Stimulated activated naive CD8-positive, alpha-beta T cell treated with anti-CD3 and anti-CD28 coated beads, Interleukin-15, Interleukin-2, amounts not matched to agents 100 U/mL and 50 U/mL, for 24 hours (primary cell): ENCODE measurements around the gene MAFB.

ENCODE experiments used
- ATAC-seq: fragments of 150-1000 bp; cut with Tn5 transposase; one replicate; pipeline ENCODE4 v1.10.0; 2021
- DNase-seq: peaks from one replicate; pipeline ENCODE4 v3.0.0; 2021

MAFB gene

DNA sequence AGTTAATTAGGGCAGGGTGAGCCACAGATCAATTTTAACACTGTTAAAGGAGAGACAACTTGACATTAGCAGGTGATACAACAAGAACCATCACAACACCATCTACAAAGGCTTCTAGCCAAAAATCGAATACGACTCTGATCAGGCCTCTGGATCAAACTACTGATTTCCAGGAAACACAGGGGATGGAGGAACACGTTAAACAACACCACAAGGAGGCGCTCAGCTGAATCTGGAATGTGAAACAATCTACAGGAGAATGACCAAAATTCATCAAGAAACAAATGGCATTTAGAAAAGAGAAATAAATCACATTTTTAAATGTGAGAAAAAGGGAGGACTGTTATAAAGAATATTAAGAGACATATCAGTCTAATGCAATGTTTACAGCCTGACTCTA, 13.5 kb upstream of the MAFB start:
- DNase-seq (no peak), ATAC-seq (no peak)

DNA sequence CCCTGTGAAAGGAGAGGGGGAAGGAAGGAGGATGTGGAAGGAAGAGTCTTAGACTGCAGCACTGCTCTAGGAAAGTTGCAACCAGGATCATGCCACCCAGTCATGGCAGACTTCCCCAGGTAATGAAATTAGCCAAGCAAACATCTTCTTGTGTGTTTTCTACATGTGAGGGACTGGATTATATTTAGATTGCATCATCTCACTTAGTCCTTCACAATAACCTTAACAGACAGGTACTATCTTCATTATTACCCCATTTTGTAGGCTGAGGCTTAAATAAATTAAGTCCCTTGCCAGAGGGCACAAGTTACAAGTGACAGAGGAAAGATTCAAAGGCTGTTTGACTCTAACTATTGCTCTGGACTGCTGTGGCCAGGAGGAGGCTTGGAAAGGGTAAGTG, 9.7 kb upstream of the MAFB start:
- ATAC-seq, result no peak
- no peak for DNase-seq

DNA sequence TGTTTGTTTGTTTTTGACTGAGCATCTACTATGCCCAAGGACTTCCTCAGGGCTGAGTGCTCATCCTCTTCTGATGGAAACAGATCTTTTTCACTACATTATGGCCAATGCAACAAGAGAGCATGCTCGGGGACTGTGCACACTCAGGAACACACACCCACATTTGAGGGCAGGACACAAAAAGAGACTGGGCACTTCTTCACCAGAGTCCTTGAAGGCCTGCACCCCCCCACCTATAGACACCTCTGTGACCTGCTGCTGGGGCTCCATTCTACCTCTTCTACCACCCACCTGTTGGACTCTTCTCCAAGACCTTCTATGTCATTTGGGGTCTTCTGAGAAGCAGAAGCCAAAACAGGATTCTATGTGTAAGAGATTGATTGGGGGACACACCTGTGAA, 9.2 kb upstream of the MAFB start:
- DNase-seq (no peak), ATAC-seq (no peak)

DNA sequence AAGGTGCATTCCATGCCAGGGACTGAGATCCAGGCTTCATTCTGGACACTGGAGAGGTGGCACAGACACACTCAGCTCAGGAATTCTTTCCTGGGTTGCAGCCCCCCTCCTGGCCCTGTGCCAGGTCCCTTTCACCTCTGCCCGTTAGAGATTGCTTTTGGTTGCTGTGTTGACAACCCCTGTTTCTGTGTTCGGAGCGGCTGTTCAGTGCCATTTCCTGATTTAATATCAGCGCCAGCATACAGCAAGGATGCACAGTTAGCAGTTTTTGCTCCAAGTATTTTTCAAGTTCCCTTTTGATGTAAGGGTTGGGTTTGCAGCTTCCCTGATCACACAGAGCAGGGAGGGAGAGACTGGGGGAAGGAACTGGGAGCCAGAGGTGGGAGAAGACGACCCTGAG, 8.5 kb upstream of the MAFB start:
- ATAC-seq, result no peak
- no peak for DNase-seq

DNA sequence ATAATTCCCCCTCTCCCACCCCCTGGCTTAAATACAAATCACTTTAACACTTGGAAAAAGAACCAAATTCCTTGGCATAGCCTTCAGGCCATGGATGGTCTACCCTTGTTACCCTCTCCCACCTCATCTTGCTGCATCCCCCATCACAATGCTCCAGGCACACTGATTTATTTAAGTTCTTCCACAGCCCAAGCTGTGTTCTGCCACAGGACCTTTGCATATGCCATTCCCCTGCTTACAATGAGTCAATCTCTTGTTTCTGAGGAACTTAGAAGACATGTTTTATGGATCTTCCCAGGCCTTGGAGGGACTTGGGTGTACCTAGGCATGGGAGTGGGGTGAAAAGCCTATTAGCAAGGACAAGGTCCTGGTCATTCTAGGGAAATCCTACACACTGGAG, 6.2 kb upstream of the MAFB start:
- ATAC-seq, result no peak

DNA sequence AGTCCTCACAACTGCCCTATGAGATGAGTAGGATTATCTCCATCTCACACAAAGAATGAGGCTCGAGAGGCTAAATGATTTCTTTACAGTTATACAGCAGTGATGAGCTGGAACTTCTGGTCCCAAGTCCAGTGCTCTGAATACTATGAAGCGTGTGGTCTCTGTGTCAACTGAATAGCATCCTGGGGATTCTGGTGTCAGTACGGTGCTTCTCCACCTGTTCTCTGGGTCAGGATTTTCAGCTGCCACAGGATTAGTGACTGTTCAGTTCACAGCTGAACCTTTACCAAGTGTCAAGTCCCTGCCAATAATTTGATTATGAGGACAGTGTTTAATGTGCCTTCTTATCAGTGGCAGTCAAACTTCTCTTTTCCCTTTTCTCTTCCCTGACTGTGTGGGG, 5.2 kb upstream of the MAFB start:
- DNase-seq (no peak), ATAC-seq (no peak)

More for the DNA sequence above, 6.2 kb upstream of the MAFB start:
- DNase-seq, result no peak

DNA sequence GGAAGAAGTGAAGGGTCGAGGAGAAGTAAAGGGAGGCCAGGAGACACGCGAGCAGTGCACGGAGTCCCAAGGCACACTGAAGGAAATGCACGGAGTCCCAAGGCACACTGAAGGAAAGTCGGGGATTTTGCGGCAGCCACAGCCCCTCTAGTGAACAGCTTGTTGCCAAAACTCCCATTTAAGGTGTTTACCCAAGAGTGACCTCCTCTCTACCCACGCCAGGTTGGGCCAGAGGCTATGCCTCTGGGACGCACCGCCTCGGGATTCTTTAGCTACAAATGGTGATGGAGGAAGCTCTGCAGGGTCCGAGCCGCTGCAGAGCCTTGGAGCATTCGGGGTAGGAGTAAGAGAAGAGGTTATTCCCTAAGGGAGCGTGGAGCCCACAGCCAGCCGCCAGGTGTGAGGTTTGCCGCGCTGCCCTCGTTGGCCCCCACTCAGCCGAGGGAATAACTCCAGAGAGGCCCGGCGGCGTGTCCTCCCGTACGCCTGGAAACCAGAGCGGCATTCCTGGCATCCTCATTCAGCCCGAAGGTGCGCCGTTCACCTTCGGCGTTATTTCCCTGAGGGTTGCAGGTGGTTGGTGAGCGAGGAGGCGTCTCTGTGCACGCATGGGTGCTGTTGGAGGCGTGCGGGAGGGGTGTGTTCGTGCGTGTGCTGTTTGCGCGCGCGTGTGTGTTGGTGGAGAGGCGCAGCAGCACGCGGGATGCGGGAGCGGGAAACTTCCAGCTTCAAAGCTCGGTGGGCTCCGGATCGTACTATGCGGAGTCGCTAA, 3.4 kb upstream of the MAFB start:
- ATAC-seq, result no peak
- no peak for DNase-seq

DNA sequence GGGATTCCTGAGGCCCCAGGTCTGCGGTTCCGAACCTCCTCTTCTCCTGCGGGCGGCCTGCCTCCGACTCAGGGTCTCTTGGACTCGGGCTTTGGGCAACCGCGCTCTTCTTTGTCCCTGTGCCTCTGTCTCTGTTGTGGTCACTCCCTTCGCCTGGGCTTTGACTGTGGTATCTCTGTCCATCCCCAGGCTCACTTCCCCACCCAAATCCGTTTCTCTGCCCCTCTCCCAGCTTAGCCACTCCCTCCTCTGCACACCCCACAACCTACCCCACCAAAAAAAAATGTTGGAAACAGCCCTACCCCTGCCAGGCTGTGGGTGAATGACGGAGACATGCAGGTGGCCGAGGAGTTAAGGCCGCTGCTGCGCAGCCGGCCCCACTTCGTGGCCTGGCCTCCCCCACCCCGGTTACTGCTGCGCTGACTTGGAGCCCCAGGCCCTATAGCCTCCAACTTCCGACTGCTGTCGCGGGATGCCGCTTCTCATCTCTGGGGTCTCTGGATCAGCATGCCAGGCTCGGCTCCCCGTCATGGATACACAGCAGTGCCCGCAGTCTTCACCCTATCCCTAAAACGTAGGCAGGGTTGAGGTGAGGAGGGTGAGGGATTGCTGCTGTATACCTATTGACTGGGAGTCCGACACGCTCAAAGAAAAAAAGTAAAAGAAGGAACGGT, 2.7 kb upstream of the MAFB start:
- DNase-seq, result no peak
- no peak for ATAC-seq

DNA sequence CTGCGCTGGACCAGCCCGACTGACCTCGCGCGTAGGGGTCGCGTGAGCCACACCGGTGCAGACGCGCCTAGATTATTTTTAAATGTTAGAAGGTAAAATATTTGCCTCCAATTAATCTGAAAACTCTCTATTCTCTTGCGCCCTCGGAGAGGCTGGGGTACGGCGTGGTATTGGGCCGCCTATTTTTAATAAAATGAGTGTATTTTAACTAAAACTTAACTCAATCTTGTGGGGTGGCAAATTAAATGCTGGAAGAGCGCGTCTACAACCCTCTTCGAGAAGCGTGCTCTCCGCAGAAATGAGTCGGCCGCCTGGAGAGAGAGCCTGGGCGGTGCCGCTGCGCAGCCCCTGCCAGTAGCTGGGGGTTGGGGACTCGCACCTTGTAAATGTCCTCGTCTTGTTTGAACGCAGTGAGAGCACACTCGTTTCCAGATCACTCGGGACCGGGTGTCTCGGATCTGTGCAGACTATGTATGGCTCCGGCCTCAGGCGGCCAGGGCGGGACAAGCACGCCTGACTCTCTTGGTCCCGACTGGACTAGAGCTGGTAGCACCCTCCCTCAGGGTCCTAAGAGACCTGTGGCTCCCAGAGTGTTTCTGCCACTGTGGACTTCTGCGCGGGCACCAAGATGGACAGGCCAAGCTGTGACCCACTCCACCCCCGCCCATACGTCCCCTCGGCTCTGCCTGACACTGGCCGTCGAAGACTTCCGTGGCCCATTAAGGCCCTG, 2.0 kb upstream of the MAFB start:
- no peak for ATAC-seq
- no peak for DNase-seq

DNA sequence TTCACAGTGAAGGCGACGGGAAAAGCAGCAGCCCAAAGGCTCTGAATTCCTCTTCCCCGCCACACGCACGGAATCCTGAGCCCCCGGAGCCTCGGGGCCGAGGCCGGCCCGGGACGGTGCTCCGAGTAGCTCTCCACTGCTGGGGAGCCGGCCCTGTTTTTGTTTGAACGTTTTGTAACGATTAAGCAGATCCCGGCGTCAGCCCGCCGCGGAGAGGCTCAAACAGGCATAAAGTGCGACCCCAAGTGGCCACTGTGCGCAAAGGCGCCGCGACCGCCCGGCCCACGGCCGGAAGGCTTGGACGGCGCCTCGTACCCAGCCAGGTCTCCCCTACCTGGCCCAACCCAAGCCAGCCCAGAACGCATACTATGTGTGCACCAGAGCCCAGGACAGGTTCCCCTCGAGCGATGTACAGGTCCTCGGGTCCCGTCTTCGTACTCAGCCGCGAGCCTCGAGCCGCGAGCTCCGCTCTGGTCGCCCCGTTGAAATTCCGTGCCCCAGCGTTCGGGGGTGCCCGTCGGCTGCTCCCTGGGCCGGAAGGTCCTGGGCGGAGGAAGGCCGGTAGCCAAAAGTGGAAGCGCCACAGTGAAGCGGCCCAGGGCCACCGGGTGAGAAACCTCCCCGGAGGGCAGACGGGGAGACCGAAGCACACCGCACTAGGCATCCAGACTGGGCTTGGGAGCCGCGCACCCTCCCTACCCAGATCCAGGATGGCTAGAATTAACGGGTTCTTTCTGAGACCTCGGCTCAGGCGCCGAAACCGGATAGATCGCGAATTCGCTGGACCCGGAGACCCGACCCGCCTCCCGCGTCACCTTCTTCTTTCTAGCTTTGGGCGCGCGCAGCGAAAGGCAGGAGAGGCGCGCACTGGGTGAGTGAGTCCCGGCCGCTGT, 1.2 kb upstream of the MAFB start:
- ATAC-seq, result peak; percentile 42
- peak; percentile 85 for DNase-seq

DNA sequence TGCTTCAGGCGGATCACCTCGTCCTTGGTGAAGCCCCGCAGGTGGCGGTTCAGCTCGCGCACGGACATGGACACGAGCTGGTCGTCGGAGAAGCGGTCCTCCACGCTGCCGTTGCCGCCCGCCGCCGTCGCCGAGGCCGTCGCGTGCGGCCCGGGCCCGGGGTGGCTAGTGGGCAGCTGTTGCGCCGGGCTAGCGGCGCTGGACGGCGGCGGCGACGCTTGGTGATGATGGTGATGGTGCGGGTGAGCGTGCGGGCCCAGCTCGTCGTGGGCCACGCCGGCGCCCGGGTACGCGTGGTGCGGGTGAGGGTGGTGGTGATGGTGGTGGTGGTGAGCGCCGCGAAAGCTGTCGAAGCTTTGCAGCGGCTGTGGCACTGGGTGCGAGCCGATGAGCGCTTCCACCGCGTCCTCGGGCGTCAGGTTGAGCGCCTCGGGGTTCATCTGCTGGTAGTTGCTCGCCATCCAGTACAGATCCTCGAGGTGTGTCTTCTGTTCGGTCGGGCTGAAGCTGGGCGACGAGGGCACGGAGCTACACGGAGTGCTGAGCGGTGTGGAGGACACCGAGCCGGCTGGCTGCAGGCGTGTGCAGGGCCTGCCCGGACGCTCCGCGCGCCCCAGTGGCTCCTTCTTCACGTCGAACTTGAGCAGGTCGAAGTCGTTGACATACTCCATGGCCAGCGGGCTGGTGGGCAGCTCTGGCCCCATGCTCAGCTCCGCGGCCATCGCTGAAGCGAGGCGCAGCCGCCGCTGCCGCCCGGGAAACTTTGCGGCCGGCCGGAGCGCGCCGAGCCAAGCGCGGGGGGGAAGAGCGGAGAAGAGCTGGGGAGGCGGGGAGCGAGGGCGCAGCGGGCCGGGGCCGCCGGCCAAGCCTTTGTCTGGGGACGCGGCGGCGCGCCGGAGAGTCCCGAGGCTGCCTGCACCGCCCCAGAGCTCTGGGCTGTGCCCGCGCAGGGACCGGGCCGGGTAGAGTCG, 622 bp downstream of the MAFB start:
- no peak for DNase-seq
- ATAC-seq, result peak; percentile 33

DNA sequence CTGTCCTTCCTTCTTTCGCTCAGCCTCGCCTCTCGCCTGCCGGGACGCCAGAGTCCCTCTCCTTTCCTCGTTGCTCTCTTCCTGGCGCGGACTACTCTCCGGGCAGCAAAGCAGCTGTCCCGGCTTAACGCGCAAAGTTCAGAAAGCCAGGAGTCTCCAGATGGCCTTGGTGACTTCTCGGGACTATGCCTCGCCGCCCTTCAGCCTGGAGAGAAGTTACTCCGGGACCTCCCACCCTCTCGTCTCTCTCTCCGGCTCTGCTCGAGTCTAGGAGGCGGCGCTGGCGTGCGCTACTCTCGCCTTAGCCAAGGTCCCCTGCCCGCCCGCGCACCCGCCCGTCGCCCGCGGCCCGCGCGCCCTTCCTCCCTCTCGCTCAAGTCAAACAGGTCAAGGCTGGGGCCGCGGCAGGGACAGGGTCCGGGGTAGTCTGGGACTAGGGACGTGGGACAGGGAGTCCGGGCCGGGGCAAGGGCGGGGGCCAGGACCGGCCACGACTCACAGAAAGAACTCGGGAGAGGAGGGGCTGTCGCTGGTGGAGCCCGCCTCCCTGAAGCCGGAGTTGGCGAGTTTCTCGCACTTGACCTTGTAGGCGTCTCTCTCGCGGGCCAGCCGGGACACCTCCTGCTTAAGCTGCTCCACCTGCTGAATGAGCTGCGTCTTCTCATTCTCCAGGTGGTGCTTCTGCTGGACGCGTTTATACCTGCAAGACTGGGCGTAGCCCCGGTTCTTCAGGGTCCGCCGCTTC, 1.5 kb downstream of the MAFB start:
- DNase-seq, result peak; percentile 12
- ATAC-seq, result no peak

DNA sequence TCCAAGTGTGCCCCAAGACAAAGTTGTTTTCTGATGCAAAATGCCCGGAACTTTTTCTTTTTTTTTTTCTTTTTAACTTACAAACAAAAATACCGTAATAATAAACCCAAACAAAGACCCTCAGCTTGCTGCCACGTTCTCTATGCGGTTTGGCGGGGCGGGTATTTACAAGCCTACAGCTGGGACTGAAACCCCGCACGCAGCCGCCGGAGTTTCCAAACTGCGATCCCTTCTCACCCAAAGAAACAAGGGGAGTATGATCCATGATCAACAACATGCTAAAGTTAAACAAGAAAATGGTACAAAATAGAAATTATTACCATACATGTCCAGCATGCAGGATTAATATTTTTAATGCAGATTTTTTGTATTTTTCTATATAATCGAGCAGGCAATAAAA, 2.1 kb downstream of the MAFB start:
- no peak for ATAC-seq
- DNase-seq, result no peak

DNA sequence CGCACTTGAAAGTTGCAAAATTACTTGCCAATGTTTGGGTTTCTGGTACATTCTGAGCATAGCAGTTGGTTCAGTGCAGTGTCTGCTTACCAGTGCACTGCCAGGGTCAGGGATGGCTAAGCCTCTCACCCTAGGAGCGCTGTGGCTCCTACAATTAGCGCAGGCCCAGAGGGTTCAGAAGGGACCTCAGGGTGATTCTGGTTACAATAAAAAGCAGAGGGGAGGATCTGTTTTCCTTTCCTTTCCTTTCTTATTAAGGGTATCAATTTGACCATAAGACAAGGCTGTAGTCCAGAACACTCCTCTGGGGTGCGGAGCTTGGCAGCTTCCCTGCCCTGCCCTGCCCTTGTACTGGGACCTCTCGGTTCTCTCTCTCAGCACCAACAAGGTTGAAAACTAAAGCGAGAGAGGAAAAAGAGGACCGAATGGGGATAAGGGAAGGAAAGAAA, 2.6 kb downstream of the MAFB start:
- DNase-seq (no peak), ATAC-seq (no peak)

DNA sequence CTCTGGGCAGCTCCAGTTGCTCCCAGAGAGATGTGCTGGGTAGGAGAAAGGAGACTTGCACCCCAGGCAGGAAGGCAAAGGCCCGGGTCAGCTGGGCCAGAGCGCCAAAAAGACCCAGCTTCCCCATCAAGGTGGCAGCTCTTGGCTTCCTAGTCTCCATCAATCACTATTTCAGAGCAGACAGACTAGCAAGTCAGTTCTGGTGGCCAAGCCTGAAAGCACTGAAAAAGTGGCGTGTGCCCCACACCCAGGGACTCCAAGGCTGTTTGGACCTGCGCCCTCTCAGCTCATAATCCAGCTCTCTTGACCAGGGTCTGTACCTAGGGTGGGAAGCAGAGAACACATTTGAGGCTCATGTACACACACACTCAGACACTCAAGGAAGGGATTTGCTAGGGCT, 3.7 kb downstream of the MAFB start:
- no peak for DNase-seq
- ATAC-seq, result no peak

DNA sequence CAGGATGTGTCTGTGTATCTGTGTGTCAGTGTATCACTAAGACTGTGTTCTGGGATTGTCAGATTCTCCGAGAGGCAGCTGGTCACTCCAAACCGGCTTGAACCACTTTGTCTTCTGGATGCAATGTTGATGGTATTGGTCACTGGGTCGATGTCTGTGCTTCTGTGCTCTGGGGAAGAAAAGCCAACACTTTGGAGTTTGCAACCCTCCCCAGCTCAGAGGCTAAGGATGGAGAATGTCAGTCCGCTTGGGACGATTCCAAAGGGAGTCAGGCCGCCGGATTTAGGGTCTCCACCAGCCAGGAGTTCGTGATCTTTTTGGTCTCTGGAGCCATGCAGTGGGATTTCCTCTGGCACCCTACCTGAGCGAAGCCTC, 5.2 kb downstream of the MAFB start:
- DNase-seq (no peak), ATAC-seq (no peak)

DNA sequence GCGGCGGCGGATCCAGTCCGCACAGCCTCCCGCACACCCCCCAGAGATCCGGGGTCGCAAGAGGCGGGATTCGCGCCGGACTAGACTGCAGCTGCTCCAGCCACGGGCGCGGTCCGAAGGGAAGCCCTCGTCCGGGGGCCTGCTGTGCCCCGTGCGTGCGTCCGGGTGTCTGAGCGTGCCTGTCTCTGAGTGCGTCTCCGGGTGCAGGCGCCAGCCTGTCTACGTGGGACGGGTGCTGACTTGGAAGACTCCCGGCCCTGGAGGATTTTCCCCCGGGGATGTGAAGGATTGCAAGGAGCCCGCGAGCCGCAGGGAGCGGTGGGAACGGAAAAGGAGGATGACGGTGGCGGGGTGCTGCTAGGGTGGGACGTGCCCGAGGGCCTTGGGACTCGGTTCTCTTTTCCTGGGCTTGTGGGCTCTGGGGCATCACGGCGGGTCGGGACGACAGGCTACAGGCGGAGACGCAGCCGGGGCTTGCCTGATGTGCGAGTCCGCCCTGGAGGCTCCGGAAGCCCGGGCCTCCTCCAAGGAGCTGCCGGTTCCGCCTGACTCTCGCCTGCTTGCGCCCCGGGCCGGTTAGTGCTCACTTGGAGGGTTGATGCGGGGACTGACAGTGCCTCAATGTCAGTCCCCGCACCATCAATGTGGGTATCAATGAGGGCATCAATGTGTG, 5.7 kb downstream of the MAFB start:
- DNase-seq (no peak), ATAC-seq (no peak)

DNA sequence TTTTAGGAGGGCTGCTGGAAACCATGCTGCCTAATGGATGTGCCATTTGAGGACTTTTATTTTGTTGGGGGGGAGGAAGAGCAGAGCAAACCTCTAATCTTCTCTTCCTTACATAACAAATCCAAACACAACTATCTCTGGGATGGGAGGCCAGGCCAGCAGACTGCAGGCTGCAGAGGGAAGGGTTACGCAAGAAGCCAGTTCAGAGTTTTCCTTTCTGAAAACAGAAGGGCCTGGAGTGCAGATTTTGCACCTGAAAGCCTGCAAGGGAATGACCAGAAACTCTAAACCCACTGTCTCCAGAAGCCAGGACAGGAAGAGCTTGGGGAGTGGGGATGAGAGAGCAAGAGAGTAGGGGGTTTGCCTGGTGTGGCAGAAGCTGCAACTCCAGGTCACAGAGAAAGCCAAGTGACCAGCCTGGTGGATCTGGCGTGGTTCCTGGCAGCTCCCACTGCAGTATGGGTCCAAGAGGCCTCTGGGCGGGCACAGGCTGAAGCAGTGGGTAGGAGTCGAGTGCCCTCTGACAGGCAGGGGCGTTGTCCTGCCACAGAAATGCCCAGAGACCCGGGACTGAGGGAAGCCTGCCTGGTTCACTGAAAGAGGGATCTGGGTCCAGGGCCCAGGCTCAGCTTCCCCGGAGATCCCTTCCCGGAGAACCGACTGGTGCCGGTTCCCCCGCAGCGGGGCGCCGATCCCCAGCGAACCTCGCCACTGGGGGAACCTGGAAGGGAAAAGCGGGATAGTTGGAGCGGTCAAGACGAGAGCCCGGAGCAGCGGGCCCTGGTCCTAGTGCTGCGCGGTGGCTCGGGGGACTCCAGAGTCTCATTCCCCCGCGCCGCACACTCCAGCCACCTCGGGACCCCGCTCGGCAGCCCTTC, 6.7 kb downstream of the MAFB start:
- ATAC-seq, result no peak

DNA sequence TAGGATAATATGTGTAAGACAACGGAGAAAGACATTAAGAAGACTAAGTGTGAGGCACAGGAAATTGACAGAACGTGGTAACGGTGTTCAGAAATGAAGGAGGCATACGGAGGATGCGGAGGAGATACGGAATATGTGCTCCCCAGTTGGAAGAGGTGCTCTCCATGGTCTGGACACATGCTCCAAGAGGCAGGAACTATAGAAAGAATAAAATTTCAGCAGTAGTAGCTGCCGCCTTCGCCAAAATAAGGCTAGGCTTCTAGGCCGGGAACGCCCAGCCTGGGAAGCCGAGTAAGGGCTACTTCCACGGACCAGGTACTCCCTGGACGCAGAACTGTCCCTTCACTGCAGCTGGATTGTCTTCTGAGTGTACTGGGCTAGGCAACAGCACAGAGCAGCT, 7.4 kb downstream of the MAFB start:
- ATAC-seq, result no peak
- DNase-seq, result no peak

More for the DNA sequence above, 6.7 kb downstream of the MAFB start:
- DNase-seq, result no peak
